Dermis microvascular lymphatic vessel endothelial cell (primary cell): ENCODE measurements around the gene DIS3L. TPM values are rescaled to one million over a fixed set of nuclear protein-coding genes. Genes with fewer than 3 reads are reported as not detected.
"Not testable (repeated sequence)": the region's sequence is repeated elsewhere in the genome, so short reads cannot be mapped to it uniquely, and the experiment has no call there.

Experiments
- DNase-seq, 2 donors: peaks; one replicate each; pipeline versions ENCODE4 v3.0.0 to v3.0.0-alpha.2; 2010; ENCODE audit warnings: low read depth in 2 of 2
- total RNA-seq: library from RNA; depleted of rRNA; stranded (reverse); fragments of >200 nt; gene quantifications from 2 replicates; pipeline ENCODE4 v1.2.1, GENCODE V29; 2014

The DIS3L gene
- 17.5 and 20.9 TPM in 2 replicates for total RNA-seq

DNA sequence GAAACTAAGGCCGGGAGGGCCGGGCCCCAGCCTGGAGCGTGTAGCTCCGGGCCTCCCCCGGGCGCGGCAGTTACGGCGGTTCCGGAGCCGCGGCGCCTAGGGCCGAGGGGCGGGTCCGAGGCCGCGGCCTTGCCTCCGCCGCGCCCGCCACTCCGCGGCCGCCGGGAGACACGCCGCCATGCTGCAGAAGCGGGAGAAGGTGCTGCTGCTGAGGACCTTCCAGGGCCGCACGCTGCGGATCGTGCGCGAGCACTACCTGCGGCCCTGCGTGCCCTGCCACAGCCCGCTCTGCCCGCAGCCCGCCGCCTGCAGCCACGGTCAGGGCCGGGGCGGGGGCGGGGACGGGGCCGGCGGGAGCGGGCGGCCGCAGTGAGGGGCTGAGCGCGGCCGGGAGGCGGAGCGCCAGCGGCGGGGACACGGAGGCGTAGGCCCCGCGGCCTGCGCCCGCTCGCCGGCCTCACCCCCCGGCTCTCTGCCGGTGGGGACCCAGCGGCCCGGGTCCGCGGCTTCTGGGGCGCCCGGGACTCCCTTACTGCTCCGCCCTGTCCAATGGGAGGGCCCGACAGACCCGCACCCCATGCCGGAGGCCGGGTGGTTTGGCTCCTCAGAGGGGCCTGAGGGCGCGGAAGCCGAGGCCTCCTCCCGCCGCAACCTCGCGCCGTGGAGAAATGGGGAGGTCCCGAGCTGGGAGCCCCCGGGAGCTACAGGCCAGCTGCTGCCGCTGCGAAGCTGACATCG lies at the start of gene DIS3L:
Gene DIS3L (plus strand): TSS at position 150 of the 738 bp plus-strand sequence. CDS start 29 bp downstream, at position 179.
- peak; percentile 23 to 59 for DNase-seq

DNA sequence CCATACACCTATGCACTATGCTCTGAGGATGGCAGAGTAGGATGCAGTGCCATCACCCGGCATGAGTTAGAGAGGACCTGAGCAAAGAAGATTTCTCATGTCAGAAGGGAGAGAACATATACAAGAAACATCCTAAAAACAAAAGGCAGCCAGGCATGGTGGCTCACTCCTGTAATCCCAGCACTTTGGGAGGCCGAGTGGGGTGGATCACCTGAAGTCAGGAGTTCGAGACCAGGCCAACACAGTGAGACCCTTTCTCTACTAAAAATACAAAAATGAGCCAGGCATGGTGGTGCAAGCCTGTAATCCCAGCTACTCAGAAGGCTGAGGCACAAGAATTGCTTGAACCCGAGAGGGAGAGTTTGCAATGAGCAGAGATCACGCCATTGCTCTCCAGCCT lies 47.5 kb upstream of the DIS3L start:
- DNase-seq, result not testable (repeated sequence)

DNA sequence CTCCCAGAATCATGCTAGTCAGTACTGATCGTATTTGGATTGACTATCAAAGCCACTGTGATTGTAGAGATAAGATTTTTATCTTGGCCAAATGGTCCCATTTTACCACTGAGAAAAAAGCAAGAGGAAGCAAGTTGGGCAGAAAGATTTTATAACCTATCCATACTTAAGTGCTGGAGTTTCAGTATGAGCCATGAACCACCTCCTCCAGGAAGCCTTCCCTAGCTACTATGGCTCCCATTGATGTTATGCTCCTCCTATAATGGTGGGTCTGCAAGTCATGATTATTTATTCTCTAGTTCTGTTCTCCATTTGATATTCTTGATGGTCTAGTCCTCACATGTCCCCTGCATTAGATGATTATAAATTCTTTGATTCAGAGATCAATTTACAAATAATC lies 46.4 kb upstream of the DIS3L start:
- DNase-seq, result no peak

GRCh38 chr15:66249605-66250174 lies 43.7 kb upstream of the DIS3L start:
- no peak for DNase-seq

DNA sequence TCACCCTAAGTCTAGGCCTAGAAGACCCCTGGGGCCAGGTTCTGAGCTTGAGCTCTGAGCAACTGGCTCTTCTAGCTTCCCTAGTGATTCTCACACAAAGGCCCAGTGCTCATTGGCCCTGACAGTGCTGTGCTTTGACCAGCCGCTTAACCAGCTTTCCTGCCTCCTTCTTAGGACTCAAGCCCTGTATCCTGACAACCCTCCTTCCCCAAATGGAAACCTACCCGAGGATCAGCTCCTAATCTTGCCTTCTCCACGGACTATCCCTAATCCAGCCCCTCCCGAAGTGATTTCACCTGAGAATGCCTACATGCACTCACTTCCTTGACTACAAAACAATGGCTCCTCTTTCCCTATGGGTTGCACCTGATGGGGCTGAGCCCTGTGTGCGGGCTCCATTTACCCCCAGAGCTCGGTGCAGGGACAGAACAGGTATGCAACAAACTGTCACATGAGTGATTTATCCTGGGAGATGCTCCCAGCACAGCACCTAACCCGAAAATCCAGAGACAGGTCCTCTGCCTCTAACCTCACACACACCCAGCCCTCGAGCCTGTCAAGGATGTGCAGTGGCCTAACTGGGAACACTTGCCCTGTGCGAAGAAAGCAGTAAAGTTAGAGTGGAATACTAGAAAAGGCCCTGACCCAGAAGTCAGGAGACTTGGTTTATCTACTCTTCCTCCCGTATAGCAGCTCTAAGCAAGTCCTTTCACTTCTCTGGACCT lies 42.1 kb upstream of the DIS3L start:
- no peak for DNase-seq

- DNase-seq, result peak; percentile 15 to 49
Observed at GRCh38 chr15:66251790-66252684, 41.3 kb upstream of the DIS3L start.

DNA sequence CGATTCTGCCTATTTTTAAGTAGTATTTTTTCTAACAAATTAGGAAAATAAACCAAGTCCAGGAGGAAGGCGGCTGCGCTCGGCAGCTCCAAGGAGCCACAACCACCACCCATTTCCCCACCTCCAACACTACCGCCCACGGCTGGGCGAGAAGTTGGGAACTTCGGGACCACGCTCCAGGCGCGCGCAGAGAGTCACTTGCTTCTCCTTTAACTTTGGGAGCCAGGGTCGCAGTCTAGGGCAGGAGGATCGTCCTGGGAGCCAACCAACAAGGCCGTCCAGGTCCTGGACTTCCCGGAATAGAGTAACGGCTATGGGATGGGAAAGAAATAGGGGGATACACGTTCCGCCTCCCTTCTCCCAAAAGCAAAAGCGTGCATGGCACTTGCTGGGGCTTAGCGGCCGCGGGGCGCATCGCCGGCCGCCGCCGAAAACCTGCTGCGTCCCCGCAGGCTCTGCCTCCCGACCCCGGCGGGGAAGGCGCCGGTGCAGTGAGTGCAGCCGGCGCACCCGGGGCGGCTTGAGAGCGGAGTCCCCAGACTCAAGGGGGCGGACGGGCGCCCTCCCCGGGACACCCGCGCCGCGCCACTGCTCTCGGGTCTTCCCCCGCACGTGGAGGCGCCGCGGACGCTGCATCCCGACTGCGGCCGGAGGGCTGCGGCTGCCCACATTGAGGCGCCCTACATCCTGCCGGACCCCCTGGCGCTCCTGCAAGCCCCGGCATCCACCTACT lies 40.5 kb upstream of the DIS3L start:
- peak in 1 of 2 donors; percentile 9 for DNase-seq

DNA sequence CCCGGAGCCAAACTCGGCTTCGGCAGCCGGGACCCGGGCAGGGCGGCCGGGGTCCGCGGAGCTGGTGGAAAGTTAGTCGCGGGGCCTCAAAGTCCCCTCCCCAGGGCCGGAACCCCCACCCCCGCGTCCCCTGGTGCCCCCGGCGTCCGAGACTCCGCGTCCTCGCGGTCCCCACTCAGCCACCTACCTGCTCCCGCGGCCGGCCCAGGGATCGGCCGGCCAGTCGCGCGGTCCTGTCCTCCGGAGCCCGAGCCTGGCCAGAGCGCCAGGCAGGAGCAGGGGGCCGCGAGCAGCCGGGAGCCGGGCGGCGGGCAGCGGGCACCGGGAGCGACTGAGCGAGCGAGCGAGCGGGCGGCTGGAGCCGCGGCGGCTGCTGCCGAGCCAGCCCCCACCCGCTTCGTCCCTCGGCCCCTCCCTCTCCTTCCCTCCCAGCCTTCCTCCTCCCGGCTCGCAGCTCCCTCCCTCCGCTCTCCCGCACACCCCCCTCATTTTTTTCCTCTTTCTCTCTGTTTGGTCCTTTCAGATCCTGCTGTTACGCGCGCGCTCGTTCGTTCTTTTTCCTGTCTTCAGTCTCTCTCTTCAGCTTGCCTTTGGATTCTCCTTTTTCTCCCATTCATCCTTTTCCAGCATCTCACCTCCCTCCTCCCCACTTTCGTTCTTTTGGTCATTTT lies 39.8 kb upstream of the DIS3L start, which contains the start of gene MEGF11:
Gene MEGF11 (minus strand): TSS at position 333 of the 671 bp plus-strand sequence. CDS start 125,347 bp downstream, outside the sequence.
- peak in 1 of 2 donors; percentile 37 for DNase-seq

DNA sequence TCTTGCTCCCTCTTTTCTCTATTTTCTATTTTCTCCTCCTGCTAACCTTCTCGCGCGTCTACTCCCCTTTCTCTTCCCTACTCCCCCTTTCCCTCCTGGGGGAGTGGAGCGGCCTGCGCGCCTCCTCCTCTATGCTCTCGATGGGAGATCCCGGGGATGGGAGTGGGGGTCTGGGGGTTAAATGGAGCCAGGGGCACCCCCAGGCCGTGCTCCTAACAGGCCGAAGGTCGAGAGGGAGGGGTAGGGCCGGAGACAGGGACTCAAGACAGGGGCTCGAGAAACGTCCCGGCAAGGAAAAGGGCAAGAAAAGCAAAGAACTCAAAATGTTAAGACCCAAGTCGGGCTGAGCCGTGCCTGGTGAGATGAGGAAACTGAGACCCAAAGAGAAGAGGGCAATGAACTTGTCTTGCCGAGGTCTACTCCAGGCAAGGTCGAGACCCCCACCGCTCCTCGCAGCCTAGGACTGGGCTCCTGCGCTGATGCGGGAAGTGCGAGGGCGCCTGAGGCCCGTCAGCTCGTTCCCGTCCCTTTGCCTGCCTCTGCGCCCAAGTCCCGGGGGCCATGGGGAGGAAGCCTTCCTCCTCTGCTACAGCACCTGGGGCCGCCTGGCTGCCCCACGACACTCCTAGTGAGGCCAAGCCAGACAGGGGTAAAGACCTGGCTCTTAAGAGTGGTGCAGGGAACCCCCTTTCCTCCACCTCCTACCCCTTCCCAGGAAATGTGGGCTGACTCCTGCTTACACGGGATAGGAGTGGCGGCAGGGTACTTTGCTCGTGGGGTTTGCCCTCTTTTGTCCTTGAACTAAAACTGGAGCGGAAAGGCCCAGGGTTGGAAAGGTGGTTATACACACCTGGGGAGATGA lies 39.0 kb upstream of the DIS3L start:
- no peak for DNase-seq

- DNase-seq, result no peak
Observed at GRCh38 chr15:66254951-66255676, 38.3 kb upstream of the DIS3L start.

DNA sequence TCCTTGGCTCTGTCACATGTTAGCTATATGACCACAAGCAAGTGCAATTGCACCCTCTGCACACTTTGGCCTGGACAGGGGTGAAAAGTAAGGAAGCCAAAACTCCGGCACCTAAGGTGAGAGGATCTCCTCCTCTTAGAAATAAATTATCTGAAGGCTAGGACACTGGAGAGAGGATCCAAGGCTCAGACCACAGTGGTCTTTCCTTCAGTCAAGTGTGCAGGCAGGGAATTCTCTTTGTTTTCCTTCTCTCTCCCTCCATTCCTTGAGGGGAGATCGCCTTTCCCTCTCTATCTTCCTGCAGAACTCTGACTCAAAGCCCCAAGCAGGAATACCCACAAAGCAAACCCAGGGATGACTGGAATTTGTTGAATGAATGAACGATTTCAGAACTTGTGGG lies 36.7 kb upstream of the DIS3L start:
- no peak for DNase-seq

- DNase-seq, result no peak
Observed at GRCh38 chr15:66261056-66261455, 32.3 kb upstream of the DIS3L start.

- DNase-seq, result not testable (repeated sequence)
Observed at GRCh38 chr15:66262837-66263236, 30.5 kb upstream of the DIS3L start.

- no peak for DNase-seq
Observed at GRCh38 chr15:66264859-66265513, 28.4 kb upstream of the DIS3L start.

- peak in 1 of 2 donors; percentile 56 for DNase-seq
Observed at GRCh38 chr15:66269326-66270090, 23.9 kb upstream of the DIS3L start.

DNA sequence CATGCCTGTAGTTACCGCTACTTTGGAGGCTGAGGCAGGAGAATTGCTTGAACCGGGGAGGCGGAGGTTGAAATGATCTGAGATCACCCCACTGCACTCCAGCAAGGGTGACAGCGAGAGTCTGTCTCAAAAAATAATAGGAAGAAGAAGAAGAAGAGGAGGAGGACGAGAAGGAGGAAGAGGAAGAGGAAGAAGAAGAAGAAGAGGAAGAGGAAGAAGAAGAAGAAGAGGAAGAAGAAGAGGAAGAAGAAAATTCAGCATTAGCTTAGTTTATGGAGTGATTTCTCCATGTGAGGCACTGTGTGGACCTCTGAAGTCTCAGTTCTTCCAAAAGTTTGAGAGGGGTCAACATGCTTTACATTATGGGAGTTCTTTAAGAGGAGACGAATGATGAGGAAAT lies 22.4 kb upstream of the DIS3L start:
- no peak for DNase-seq

- no peak for DNase-seq
Observed at GRCh38 chr15:66275352-66275751, 18.0 kb upstream of the DIS3L start.
